ENCODE results near the gene TFPT.

TFPT gene

GRCh38 chr19:54115109-54116063 lies at the start of gene TFPT, which contains the start of gene PRPF31:
Gene TFPT, minus strand, starts transcription at chr19:54115657. Its CDS starts 388 bp downstream, at chr19:54115269.
Gene PRPF31, plus strand, starts transcription at chr19:54115754. Its CDS starts 2,525 bp downstream, at chr19:54118279.
- peak; percentile 96 to 97 for DNase-seq

- no peak for DNase-seq
Observed at GRCh38 chr19:54165222-54165621, 49.8 kb upstream of the TFPT start.

- DNase-seq, result peak in 1 of 2 experiments; percentile 35
Observed at GRCh38 chr19:54164369-54165068, 49.1 kb upstream of the TFPT start.

- no peak for DNase-seq
Observed at GRCh38 chr19:54162884-54163283, 47.4 kb upstream of the TFPT start.

- DNase-seq, result peak; percentile 79 to 81
Observed at GRCh38 chr19:54162241-54162805, 46.9 kb upstream of the TFPT start.

GRCh38 chr19:54160854-54161253 lies 45.4 kb upstream of the TFPT start:
- DNase-seq, result no peak

GRCh38 chr19:54160182-54160811 lies 44.8 kb upstream of the TFPT start:
- DNase-seq, result no peak

- peak; percentile 98 to 99 for DNase-seq
Observed at GRCh38 chr19:54159352-54160181, 44.1 kb upstream of the TFPT start, which contains the start of gene LENG1. Gene LENG1, minus strand, starts transcription at chr19:54159721. Its CDS starts 26 bp downstream, at chr19:54159695.

- DNase-seq, result no peak
Observed at GRCh38 chr19:54158812-54159351, 43.4 kb upstream of the TFPT start.

- no peak for DNase-seq
Observed at GRCh38 chr19:54156953-54157352, 41.5 kb upstream of the TFPT start.

GRCh38 chr19:54156490-54156889 lies 41.0 kb upstream of the TFPT start:
- no peak for DNase-seq

GRCh38 chr19:54155694-54156093 lies 40.2 kb upstream of the TFPT start:
- no peak for DNase-seq

- no peak for DNase-seq
Observed at GRCh38 chr19:54154603-54155345, 39.3 kb upstream of the TFPT start.

GRCh38 chr19:54153731-54154326 lies 38.4 kb upstream of the TFPT start:
- DNase-seq, result no peak

- DNase-seq, result no peak
Observed at GRCh38 chr19:54152878-54153524, 37.5 kb upstream of the TFPT start.

- DNase-seq, result no peak
Observed at GRCh38 chr19:54152267-54152666, 36.8 kb upstream of the TFPT start.

GRCh38 chr19:54151362-54152035 lies 36.0 kb upstream of the TFPT start:
- DNase-seq, result no peak

- DNase-seq, result no peak
Observed at GRCh38 chr19:54149021-54149812, 33.8 kb upstream of the TFPT start.
